HG03025 (cell line): ENCODE results near the gene ANK3.

ENCODE experiments used
- ATAC-seq: cut with Tn5 transposase; IDR thresholded peaks from one replicate; pipeline ENCODE4 v1.9.1; 2021; ENCODE audit warnings: mild to moderate bottlenecking, moderate library complexity; ENCODE audit not compliant: unreplicated experiment, low FRiP score

Gene ANK3

GRCh38 chr10:60192946-60193345 is 196.7 kb downstream of the ANK3 start:
- ATAC-seq, result no peak

DNA sequence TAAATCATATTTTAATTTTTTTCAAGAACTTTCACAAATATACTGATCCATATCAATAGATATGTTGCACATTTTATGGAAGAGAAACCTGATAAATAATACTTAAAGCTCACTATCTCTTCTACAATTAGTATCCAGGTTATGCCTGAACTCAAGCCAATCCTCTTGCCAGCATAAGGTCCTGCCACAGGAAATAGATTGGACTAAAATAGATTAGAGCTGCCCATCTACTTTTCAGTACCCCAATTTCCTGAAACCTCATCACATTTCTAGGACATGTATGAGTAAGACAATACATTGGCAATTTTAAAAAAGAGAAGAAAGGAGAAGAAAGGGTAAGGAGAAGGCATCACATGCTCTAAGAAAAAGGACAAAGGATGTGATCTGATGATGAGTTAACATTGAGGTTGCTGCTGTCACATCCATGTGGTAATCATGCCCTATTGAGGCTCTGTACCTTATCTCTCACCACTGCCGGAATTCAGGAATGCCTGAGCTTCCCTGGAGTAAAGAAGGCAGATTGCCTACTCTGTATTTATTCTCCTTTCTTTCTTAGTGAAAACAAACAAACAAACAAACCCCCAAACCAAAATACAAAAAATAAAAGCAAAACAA is 199.7 kb downstream of the ANK3 start:
- no peak for ATAC-seq

- no peak for ATAC-seq
Measured at GRCh38 chr10:60188548-60188947, 201.1 kb downstream of the ANK3 start.

GRCh38 chr10:60187691-60188090 is 202.0 kb downstream of the ANK3 start:
- ATAC-seq, result no peak

DNA sequence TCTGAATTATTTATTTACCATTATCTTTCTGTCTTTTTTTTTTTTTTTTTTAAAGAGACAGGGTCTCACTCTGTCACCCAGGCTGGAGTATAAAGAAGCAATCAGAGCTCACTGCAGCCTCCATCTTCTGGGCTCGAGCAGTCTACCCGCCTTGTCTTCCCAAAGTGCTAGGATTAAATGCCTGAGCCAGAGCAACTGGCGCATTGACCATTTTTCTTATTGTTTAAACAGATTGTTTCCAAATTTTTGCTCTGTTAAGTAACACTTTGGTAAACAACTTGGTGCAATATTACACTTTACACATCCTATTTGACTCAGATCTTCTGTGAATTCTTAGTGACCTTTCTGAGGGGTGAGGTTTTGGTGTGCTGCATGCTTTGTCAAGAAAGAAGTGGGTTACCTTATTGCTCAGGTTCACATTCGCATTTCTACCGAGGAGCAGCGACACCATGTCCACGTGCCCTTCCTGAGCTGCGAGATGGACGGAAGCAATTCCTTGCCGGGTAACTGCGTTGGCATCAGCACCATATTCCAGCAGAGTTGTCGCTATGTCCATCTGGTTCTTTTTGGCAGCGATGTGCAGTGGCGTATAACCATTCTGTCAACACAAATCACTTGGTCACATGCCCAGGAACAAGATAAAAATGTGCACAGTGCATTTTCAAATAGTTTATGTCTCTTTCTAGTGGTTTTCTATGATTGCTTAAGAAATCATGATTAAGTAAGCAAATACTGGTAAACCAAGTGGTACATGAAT is 203.2 kb downstream of the ANK3 start:
- no peak for ATAC-seq

GRCh38 chr10:60185421-60185820 is 204.3 kb downstream of the ANK3 start:
- no peak for ATAC-seq

DNA sequence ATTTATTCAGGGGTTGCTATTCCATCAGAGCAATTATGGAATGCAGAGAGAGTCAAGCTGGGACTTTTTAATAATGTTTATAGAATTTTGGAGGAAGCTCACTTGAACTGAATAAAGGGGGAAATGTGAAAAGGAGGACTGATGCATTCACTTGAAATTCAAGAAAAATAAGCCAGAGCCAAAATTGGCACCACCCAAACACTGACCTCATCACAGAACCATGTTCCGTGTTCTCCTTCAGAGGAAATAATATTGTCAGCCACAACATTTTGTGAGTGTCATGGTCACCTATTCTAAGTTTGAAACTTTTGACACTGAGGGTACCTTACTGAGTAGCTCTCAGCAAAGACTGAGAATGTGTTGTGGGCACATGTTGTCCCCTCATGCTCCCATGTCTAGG is 207.0 kb downstream of the ANK3 start:
- ATAC-seq, result no peak

- ATAC-seq, result no peak
Measured at GRCh38 chr10:60176925-60177324, 212.8 kb downstream of the ANK3 start.

DNA sequence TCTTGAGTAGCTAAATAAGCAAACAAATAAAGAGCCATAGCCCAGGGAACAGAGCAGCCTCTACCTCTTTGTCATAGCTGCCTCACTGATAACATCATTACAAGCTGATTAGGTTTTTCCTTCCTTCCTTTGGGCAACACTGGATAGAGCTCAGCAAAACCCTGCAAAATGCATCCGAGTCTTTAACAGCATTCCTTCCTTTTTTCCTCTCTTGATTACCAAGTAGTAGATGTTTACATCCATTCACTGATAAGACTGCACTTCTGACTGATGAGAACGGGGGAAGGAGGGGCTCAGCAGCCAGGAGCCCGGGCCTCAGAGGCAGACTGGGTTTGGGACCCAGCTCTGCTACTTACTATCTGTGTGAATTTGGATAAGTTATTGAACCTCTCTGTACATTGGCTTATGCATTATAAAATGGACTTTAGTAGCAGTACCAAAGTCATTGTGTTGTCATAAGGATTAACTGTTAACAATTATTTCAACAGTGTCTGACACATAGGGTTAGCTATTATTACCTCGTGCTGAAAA is 214.2 kb downstream of the ANK3 start:
- no peak for ATAC-seq

DNA sequence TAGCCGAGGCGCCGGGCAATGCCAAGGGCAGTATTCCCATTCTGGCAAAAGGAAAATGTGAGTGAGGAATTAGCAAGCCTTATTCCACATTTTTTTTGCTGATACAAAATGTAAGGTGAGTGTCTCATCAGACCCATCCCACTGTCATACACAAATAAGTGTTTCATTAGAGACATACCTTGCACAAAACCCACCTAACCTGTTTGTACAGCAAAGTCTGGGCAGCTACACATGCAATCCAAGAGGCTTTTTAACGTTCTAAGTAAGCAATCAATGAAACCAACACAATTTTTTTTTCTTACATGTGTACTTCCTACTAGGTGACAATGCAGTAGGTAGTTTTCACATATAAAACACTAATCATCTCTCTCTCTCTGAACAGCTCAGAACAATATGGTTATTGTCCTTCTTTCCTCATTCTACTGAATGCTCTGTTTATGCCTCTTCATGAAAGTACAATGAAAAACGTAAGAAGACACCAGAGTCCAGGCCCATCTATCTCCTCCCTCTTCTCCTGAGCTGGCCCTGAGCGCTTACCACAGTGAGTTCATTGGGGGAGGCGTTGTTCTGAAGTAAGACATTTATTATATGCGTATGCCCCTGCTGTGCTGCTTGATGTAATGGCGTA is 217.2 kb downstream of the ANK3 start:
- ATAC-seq, result no peak

- ATAC-seq, result no peak
Measured at GRCh38 chr10:60171436-60172013, 218.2 kb downstream of the ANK3 start.

DNA sequence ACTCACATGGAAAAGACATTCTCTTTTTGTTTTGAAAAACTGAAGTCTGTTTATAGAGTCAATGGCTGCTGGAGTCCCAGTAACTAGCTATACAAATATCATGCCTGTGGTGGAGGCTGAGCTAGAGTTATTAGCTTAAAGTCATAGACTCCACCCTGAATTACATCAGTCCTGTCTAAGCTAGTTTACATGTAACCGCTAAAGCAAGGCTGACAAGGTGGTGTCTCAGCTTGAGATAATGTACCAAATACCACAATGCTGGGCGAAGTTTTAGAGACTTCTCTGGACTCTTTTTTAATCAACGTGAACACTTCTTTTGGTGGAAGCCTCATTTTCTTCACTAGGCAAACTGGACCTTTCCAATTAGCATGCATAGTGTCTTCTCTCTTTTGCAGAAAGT is 219.4 kb downstream of the ANK3 start:
- ATAC-seq, result no peak

GRCh38 chr10:60169111-60169510 is 220.6 kb downstream of the ANK3 start:
- ATAC-seq, result no peak

- ATAC-seq, result no peak
Measured at GRCh38 chr10:60167050-60167449, 222.6 kb downstream of the ANK3 start.

DNA sequence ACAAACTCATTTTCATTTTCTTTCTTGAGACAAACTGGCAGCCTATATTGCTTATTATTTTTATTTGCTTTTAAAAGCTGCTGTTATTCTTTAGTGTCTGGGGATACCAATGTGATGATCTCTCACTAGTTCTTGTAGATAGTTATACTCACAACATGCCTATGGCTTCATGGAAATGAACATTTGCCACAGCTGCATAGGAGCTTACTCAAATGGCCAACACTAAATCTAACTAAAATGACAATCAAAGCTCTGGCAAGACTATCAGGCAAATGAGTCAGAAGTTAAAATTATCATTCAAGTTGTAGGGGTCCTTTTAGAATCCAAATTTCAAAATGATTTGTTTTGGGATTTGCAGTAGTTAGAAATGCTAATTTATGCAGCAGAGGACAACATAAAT is 225.9 kb downstream of the ANK3 start:
- no peak for ATAC-seq

DNA sequence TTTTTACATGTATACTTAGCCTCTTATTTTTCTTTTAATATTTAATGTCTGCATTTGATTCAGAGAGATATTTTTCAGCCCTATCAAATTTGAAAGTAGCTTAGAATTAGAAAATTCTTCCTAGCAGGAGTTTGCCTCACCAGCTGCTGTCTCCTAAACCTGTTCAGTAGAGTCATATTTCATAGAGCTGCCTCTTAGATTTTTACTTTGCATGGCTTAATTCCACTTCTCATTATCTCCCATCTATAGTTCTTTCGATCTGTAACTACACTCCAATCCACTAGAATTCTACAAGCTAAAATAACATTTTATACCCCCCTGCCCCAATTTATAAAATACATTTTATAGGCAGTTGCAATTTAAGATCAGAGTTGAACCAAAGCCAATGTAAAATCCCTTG is 227.0 kb downstream of the ANK3 start:
- no peak for ATAC-seq

DNA sequence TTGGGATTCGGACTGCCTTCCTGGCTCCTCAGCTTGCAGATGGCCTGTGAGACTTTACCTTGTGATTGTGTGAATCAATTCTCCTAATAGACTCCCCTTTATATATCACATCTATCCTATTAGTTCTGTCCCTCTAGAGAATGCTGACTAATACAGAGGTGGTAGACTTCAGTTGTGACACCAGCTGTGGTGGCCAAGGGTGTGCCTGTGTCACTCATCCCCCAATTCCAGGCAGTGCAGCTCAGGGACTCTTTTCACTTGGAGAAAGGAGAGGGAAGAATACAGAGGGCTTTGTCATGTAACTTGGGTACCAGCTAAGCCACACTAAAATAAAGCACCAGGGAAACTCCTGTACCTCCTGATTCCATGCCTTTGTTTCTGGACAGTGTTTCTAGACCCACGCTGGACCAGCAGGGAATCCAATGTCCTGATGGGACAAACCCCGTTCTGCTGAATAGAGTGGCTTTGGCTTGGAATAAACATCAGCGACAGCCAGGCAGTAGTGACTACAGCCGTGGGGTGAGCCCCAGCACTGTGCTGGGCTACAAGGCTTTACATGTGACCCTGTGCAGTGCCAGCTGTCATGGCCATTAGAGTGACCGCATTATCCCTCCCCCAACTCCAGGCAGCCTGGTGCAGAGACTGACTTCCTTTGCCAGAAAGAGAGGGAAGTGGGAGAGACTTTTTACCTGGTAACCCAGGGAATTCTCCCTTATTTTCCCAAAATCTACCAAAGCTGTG is 233.6 kb downstream of the ANK3 start:
- ATAC-seq, result no peak

DNA sequence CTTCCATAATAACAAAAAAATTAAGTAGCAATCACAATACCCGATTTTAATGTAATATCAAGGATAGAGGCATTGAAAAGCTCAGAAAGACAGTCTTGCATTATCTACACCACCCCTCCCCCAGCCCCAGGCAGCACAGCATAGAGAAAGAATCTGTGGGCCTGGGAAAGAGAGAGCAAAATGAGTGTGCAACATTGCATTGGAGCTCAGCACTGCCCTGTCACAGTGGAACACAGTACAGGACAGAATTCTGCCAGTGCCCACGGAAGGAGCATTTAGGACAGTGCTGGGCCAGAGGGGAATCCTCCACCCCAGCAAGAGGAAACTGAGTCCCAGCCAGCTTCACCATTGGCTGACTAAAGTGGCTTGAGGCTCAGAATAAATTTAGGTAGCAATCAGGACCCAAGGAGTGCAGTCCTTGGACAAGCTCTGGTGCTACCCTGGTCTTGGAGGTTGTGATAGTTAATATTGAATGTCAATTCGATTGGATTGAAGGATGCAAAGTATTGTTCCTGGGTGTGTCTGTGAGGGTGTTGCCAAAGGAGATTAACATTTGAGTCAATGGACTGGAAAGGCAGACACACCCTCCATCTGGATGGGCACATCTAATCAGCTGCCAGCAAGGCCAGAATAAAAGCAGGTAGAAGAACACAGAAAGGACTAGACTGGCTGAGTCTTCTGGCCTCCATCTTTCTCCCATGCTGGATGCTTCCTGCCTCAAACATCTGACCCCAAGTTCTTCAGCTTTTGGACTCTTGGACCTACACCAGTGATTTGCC is 234.4 kb downstream of the ANK3 start:
- ATAC-seq, result no peak

DNA sequence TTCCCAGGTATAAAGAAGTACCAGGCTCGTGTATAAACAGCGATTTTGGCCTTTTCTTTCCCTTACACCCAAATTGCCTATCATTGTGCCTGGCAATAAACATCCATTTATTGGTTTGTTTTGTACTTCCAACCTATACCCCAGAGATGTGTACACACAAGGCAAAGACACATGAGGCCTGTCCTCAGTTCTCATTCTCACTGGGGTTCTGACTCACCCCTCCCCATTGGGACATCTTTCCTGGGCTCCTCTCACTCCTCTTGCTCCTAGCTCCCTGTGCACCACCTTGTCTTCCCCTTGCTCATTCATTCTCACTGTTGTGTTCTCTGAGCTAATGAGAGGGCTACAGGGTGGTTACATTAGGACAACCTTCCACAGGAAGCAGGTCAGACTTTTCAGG is 240.7 kb downstream of the ANK3 start:
- no peak for ATAC-seq

GRCh38 chr10:60148266-60148840 is 241.3 kb downstream of the ANK3 start:
- ATAC-seq, result no peak
